HG03045 (cell line): ENCODE results near the gene ZNF837.
"Not testable (repeated sequence)": the region's sequence is repeated elsewhere in the genome, so short reads cannot be mapped to it uniquely, and the experiment has no call there.

ENCODE experiments used
- ATAC-seq: cut with Tn5 transposase; IDR thresholded peaks from one replicate; pipeline ENCODE4 v1.9.1; 2021; ENCODE audit warnings: mild to moderate bottlenecking, moderate library complexity; ENCODE audit not compliant: unreplicated experiment

The ZNF837 gene

GRCh38 chr19:58396691-58397532, 16.1 kb upstream of the ZNF837 start:
- no peak for ATAC-seq

- ATAC-seq: no peak
These were observed 15.3 kb upstream of the ZNF837 start for GRCh38 chr19:58395979-58396627.

GRCh38 chr19:58395220-58395978, 14.6 kb upstream of the ZNF837 start, which contains the start of gene RNF225:
RNF225 (plus strand) TSS chr19:58395656; CDS start chr19:58396090, 434 bp downstream.
- no peak for ATAC-seq

GRCh38 chr19:58394821-58395219, 14.0 kb upstream of the ZNF837 start:
- ATAC-seq: no peak

- ATAC-seq: no peak
These were observed 12.8 kb upstream of the ZNF837 start for GRCh38 chr19:58393725-58394033.

GRCh38 chr19:58392945-58393724, 12.3 kb upstream of the ZNF837 start:
- no peak for ATAC-seq

GRCh38 chr19:58388175-58388526, 7.3 kb upstream of the ZNF837 start:
- no peak for ATAC-seq

- ATAC-seq: peak; percentile 3
These were observed 6.7 kb upstream of the ZNF837 start for GRCh38 chr19:58387338-58388174.

- peak; percentile 84 for ATAC-seq
These were observed 5.9 kb upstream of the ZNF837 start, which contains the start of gene RPS5 for GRCh38 chr19:58386576-58387337. RPS5 (plus strand) TSS chr19:58387269; CDS start chr19:58388138, 869 bp downstream.

GRCh38 chr19:58385891-58386575, 5.2 kb upstream of the ZNF837 start:
- peak; percentile 16 for ATAC-seq

GRCh38 chr19:58385313-58385890, 4.6 kb upstream of the ZNF837 start:
- no peak for ATAC-seq

- no peak for ATAC-seq
These were observed 2.3 kb upstream of the ZNF837 start for GRCh38 chr19:58382997-58383603.

GRCh38 chr19:58381460-58382212, 806 bp upstream of the ZNF837 start:
- ATAC-seq: no peak

GRCh38 chr19:58380037-58380661, 681 bp downstream of the ZNF837 start:
- no peak for ATAC-seq

- ATAC-seq: no peak
These were observed 1.6 kb downstream of the ZNF837 start for GRCh38 chr19:58379246-58379645.

- ATAC-seq: not testable (repeated sequence)
These were observed 4.1 kb downstream of the ZNF837 start for GRCh38 chr19:58376724-58377123.

- ATAC-seq: no peak
These were observed 6.6 kb downstream of the ZNF837 start for GRCh38 chr19:58374200-58374599.
